Left kidney (tissue), 2 donors: ENCODE data around the gene ERN1. TPM values are rescaled to one million over a fixed set of nuclear protein-coding genes. Genes with fewer than 3 reads are reported as not detected.

Experiments
- DNase-seq: peaks from one replicate; pipeline ENCODE4 v3.0.0-alpha.2; 2013
- polyA plus RNA-seq: library from polyadenylated mRNA; unstranded; fragments of 120-200 nt; gene quantifications from one replicate; pipeline ENCODE4 v1.2.1, GENCODE V29; 2013; ENCODE audit not compliant: insufficient read length

ERN1 gene
- polyA plus RNA-seq, 1 donor = 8.7 TPM

- no peak for DNase-seq
These were observed 44.8 kb downstream of the ERN1 start for GRCh38 chr17:64084940-64085649.

DNA sequence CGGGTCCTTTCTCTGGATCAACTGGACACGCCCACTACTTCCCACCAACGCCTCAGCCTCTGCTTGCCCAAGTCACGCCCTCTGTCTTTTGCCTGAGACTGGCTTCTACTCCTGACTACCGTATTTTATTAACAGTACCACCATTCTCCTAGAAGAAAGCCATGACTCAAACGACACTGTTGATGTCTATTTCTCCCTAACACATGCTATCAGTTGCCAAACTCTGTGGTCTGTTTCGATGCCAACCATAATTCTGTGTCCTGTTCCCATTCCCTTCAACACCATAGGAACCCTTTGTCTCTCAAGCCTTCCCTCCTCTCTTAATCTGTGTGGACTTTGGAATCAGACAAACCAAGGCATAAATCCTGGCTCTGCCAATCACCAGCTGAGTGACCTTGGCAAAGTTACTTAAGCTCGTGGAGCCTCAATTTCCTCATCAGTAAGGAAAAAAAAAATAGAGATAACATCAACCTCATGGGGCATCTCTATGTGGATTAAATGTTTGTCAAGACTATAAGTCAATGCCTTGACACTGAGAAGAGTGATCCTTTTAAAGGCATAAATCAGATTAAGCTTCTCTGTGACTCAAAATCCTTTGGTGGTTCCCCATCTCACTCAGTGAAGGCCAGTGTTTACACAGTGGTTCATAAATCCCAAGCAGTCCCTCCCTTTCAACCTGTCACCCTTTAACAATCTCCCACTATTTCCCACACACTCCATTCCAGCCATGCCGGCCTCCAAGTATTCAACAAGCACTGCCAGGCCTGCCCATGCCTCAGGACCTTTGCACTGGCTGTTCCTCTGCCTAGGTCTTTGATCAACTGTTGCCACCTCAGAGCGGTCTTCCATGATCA lies 45.6 kb downstream of the ERN1 start:
- no peak for DNase-seq

DNA sequence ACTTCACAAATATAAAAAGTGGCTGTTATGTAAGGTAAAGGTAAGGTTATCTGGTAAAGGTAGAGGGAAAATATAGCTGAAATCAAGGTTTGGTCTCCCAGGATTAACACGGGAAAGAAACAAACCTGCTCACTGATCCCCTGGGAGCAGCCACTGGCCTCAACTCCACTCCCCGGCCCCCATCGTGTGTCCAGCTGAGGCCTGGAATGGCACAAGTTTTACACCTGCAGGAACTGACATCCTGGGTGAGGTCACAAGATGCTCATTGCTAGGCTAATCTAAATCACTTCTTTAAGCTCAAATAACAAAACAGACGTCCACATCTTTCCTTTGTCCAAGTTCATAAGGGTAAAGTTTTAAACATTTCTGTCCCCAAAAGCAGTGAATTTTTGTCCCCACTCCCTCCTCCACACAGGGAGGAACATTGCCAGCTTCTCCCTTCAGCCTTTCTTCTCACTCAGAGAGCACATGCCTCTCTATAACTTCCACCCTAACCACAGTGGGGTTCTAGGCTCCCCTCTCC lies 46.3 kb downstream of the ERN1 start:
- no peak for DNase-seq

- DNase-seq = no peak
These were observed 46.9 kb downstream of the ERN1 start for GRCh38 chr17:64083093-64083492.

GRCh38 chr17:64081802-64082799 lies 47.8 kb downstream of the ERN1 start:
- DNase-seq = no peak

DNA sequence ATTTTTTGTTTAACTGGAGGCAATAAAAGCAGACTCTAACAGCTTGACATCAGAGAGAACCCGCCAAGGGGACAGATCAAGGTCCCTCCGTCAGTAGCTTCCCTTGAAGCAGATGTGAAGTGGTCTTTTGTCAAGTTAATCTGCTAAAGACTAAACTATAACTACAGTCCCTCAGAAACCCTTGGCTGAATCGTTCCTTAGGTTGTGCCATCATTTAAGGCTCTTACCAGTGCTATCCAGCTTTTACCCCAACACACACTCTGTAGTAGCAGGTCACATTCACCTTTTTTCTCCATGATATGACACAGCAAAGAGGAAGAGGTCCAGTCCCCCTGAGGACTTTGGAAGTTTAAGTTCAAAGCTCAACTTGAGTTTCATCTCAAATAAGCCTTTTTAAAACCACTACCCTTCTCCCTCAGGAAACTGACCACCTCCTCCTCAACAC lies 49.7 kb downstream of the ERN1 start:
- DNase-seq = no peak

DNA sequence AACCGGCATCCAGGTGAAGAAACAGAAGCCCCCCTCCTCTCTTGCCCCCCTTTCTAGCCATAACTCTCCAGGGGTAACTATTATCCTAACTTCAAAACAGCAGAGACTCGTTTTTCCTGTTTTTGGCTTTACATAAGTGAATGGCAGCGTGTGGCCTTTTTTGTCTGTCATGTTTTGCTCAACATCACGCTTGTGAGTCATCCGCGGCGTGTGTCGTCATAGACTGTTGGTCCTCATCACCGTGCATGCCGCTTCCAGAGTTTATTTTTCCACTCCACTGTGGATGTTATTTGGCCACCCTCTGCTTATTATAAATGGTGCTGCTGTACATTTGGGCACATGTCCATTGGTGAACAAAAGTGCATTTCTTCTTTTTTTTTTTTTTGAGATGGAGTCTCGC lies 52.6 kb downstream of the ERN1 start:
- DNase-seq = no peak

GRCh38 chr17:64075913-64076312 lies 54.0 kb downstream of the ERN1 start:
- DNase-seq = no peak

DNA sequence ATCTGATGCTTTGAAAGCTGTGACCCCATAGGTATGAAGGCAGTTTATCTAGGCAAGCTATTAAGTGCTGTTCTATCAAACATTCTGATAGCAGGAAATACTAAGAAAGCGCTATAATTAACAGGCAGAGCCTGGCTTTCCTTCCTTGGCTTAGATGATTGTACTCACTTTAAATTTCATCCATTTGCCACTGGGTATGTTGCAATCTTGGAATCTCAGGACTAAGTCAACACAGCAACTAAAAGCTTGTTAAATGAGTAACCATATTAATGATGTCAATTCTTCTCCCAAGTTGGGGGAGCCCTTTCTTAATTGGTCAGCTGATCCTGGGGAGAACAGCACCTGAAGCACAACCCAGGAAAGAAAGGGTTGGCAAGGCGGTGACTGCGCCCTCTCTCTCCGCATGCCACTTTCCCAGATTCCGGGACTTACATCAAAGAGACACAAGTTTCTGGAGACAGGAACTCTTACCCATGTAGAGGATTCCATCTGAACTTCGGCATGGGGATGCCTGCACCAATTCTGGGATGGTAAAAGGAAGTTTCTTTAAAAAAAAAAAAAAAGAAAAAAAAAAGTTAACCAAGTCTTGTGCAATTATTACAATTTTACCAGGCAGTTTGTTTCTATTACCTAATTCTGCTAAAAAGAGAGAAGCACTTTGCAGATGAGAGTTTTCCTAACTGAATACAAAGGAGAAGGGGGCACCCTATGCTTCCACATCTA lies 55.1 kb downstream of the ERN1 start:
- DNase-seq = no peak

DNA sequence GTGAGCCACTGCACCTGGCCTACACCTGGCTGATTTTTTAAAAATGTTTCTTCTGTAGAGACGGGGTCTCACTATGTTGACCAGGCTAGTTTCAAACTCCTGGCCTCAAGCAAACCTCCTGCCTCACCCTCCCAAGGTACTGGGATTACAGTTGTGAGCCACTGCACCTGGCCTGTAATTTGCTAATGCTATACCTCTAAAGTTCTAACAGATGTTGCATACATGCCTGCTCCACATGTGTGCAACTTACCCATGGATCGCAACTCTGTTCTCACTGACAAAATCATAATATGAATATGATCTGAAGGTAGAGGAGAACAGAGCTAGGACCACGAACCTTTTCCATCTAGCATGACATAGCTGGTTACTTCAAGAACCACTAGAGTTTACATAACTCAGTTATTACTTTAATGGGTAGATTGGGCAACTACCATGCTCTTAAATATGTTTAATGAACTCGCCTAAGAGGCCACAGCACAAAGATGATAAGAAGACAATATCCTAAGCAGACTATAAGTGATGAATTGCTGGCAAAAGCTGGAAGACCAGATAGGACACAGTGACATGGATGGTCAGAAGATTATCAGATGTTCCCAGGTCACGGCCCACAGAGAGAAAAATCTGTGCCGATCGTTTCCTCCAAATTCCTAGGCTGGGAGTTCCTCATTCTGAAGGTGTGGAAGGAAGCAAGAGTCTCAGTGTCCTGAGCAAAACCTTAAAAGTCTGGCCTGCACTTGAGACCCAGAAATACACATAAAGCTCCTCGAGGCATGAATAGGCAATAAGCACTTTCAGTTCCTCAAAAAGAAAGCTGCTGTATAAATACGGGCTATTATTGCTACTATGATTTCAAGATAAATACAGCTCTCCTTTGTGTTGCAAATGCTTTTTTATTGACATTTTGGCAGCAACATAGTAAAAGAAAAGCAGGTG lies 55.9 kb downstream of the ERN1 start:
- no peak for DNase-seq

DNA sequence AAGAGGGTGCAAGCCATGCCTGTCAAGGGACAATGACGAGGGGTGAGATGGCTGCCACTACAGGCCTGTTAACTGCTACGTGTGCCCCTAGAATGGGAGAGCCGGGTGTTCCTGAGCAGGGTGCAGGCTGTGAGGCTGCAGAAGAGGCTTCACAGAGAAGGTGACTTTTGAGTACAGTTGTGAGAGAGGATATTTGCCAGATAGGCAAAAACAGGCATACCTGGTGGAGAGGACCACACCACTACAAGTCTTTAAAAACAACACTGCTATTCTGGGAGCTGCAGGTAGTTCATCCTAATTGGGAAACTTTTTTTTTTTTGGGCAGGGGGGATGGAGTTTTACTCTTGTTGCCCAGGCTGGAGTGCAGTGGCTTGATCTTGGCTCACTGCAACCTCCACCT lies 58.8 kb downstream of the ERN1 start:
- no peak for DNase-seq

DNA sequence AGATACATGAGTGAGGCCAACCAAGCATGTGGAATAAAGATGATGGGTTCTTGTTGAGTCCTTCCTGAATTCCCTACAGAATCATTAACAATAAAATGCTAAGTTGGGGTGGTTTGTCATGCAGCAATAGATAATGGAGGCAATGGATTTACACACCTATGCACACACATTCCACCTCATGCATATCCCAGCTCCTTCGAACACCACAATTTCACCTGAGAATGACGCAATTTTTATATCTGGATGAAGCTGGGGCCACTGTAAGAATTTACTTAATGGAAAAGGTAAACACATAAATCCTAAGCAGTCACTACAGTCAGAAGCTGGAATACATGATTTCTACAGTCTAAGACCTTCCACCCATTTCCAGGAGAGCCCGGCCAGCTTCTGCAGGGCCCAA lies 59.7 kb downstream of the ERN1 start:
- no peak for DNase-seq

DNA sequence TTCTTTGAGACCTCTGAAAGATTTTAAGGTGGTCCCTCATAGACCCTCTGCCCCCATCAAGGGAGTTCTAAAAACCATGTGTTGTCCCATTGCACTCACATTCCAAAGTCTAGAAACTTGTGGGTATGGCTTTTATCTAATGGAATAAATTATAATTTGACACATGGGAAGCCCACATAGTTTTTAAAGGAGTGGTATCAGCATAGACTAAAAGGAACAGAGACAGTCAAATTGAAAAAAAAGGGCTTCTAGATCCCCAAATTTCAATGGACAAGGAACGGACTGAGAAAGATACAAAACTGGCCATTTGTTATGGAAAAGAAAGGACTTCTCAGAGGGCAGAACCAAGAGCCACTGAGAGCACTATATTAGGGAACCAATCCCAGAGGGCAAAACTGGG lies 60.8 kb downstream of the ERN1 start:
- DNase-seq = no peak

- no peak for DNase-seq
These were observed 62.3 kb downstream of the ERN1 start for GRCh38 chr17:64067657-64068056.

GRCh38 chr17:64066716-64067115 lies 63.2 kb downstream of the ERN1 start:
- no peak for DNase-seq

GRCh38 chr17:64065161-64065560 lies 64.8 kb downstream of the ERN1 start:
- DNase-seq = no peak

DNA sequence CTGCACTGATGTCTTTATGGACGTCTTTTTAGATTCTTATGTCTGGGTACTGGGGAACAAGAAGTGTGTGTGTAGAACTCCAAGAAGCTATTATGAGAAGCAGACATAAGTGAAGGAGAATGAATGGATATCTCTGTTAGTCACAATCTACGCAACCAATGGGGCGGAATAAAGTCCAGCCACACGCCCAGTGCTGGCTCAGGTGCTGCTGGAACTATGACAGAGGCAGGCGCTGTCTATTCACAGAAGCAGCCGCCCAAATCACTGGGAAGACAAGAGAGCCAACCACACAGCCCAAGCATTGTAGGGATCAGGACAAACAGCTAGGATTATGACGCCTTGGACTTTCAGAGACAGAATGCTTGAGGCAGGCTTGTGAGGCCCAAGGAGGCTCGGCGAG lies 65.6 kb downstream of the ERN1 start:
- no peak for DNase-seq

GRCh38 chr17:64063766-64064224 lies 66.1 kb downstream of the ERN1 start:
- peak; percentile 65 for DNase-seq

- no peak for DNase-seq
These were observed 66.9 kb downstream of the ERN1 start for GRCh38 chr17:64063088-64063487.
